Measurements from ENCODE around the gene IFI27. TPM values are rescaled to one million over a fixed set of nuclear protein-coding genes. Genes with fewer than 3 reads are reported as not detected.

Gene IFI27
- total and polyA plus RNA-seq, 10 of the 15 experiments (the other 5 are each of a cell fraction or from before 2014, with no cell fraction given), result 1.1 to 45.5 (median 3.3) TPM

GRCh38 chr14:94113490-94113889, 3.0 kb downstream of the IFI27 start (continued):
- TF ChIP-seq, protein P1, sequence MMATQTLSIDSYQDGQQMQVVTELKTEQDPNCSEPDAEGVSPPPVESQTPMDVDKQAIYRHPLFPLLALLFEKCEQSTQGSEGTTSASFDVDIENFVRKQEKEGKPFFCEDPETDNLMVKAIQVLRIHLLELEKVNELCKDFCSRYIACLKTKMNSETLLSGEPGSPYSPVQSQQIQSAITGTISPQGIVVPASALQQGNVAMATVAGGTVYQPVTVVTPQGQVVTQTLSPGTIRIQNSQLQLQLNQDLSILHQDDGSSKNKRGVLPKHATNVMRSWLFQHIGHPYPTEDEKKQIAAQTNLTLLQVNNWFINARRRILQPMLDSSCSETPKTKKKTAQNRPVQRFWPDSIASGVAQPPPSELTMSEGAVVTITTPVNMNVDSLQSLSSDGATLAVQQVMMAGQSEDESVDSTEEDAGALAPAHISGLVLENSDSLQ (IDR thresholded peaks at IDR 0.05), result no peak
- TF ChIP-seq IKZF1 (conservative IDR thresholded peaks at IDR 0.05), result no peak
- TF ChIP-seq MEF2A (IDR thresholded peaks at IDR 0.05; ENCODE audit: insufficient read depth, low read depth, low read length), result no peak

- WGBS (ENCODE audit: insufficient coverage, insufficient replicate concordance, low lambda C conversion rate, missing lambda C conversion rate), result 49% methylated on average over 5 of the region's 5 CpGs
- no peak overlapping the region for H3K27ac ChIP-seq (ENCODE audit: control insufficient read depth, insufficient read depth)
- BruUV-seq (replicated peaks), result no TSS peak
- H4K20me1 ChIP-seq (ENCODE audit: control insufficient read depth, insufficient read depth), result no peaks in the 10 kb centered on the region
- in situ Hi-C loops (cut with MboI), result no loop called here
- SMC1A ChIA-PET (ENCODE audit: uncharacterized antibody, unreplicated experiment), result interaction anchor here (0.8 kb wide), 2 partner anchors 57 to 174 kb away, joined by 3 read pairs; no protein-coding TSS in a partner anchor
- no peak overlapping the region for H3K9ac ChIP-seq (ENCODE audit: control insufficient read depth, insufficient read depth, low read length)
- DNase-seq (ENCODE audit: low read depth, low spot score) (no peak), ATAC-seq (no peak), FAIRE-seq (no peak)
- H3K4me1 ChIP-seq (ENCODE audit: control insufficient read depth, insufficient read depth, low read length), result no peaks in the 10 kb centered on the region
- H3K9me3 ChIP-seq (replicated peaks; ENCODE audit: control insufficient read depth, insufficient read depth, low read length), result no peaks in the 10 kb centered on the region
- H2AFZ ChIP-seq (ENCODE audit: control insufficient read depth, low read depth, low read length), result no peak overlapping the region
- no peak overlapping the region for H3K4me3 ChIP-seq
- H3K36me3 ChIP-seq (ENCODE audit: control insufficient read depth in 2 of 2, insufficient read depth in 2 of 2, low read length in 1 of 2), result no peaks in the 10 kb centered on the region
- intact Hi-C loops (cut with micrococcal nuclease; ENCODE audit: unreplicated experiment), result no loop called here
- CTCF ChIA-PET, result interaction anchor here (0.9 to 2.7 kb wide), 4 partner anchors 18 to 88 kb away, joined by 3 to 7 read pairs (median 5); no protein-coding TSS in a partner anchor
- H3K79me2 ChIP-seq (ENCODE audit: control insufficient read depth, insufficient read depth, low read length), result no peaks in the 10 kb centered on the region
- H3K27me3 ChIP-seq (replicated peaks in 1 of 2; ENCODE audit: control insufficient read depth in 2 of 2, insufficient read depth in 2 of 2, low read length in 1 of 2), result peaks cover 2 to 5% of the 10 kb centered on the region in 2 experiments; a peak in 3 of 4 replicates
- POLR2A ChIA-PET, result interaction anchor here (0.6 kb wide), 1 partner anchor 1117 kb away, joined by 4 read pairs; no protein-coding TSS in a partner anchor
- RAD21 ChIA-PET (ENCODE audit: unreplicated experiment), result no interaction called here
- TF ChIP-seq PAX8 (IDR thresholded peaks at IDR 0.05) (no peak), ZBED1 (IDR thresholded peaks at IDR 0.05; ENCODE audit: borderline replicate concordance) (no peak), ZZZ3 (IDR thresholded peaks at IDR 0.05; ENCODE audit: control insufficient read depth, insufficient read length, low read depth) (no peak), SRF (IDR thresholded peaks at IDR 0.05; ENCODE audit: low read depth in 2 of 2, low read length in 2 of 2) (no peak), HCFC1 (IDR thresholded peaks at IDR 0.05; ENCODE audit: low read length) (no peak), TCF3 (IDR thresholded peaks at IDR 0.05; ENCODE audit: borderline replicate concordance, insufficient read depth, low read depth, low read length) (no peak), NKRF (conservative IDR thresholded peaks at IDR 0.05) (no peak), WRNIP1 (IDR thresholded peaks at IDR 0.05; ENCODE audit: borderline replicate concordance, low read depth, low read length) (no peak), ZSCAN29 (IDR thresholded peaks at IDR 0.05) (no peak)
- TF ChIP-seq, protein P2, sequence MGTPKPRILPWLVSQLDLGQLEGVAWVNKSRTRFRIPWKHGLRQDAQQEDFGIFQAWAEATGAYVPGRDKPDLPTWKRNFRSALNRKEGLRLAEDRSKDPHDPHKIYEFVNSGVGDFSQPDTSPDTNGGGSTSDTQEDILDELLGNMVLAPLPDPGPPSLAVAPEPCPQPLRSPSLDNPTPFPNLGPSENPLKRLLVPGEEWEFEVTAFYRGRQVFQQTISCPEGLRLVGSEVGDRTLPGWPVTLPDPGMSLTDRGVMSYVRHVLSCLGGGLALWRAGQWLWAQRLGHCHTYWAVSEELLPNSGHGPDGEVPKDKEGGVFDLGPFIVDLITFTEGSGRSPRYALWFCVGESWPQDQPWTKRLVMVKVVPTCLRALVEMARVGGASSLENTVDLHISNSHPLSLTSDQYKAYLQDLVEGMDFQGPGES (IDR thresholded peaks at IDR 0.05), result no peak
- H3K4me2 ChIP-seq (ENCODE audit: control insufficient read depth, insufficient read depth), result no peak overlapping the region
Observed at GRCh38 chr14:94113908-94114588, 3.5 kb downstream of the IFI27 start.
